GM19468 (cell line): ENCODE results near the gene CLK3.
"Not testable (repeated sequence)": the region's sequence is repeated elsewhere in the genome, so short reads cannot be mapped to it uniquely, and the experiment has no call there.

Source experiments
- ATAC-seq: cut with Tn5 transposase; IDR thresholded peaks from one replicate; pipeline ENCODE4 v1.9.1; 2021; ENCODE audit warnings: mild to moderate bottlenecking, moderate library complexity, moderate number of reproducible peaks; ENCODE audit not compliant: unreplicated experiment; ENCODE audit errors: extremely low read depth

Gene CLK3

DNA sequence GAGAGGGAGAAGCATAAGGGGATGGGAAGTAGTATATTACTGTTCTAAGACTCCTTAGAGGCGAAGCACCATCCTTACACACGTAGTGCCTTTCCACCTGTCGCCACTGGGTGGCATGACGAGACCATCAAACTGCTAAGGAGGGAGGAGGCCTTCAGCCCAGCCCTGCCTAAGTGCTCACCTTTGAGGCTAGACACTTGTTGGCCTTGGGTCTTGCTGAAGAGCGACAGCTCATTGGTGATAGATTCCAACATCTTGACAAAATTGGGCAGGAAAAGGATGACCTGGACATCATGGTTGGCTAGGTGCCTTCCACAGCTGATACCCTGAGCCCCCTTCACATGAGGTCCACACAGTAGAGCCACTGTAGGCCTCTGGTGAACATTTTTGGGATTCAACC is 19.6 kb downstream of the CLK3 start:
- no peak for ATAC-seq

DNA sequence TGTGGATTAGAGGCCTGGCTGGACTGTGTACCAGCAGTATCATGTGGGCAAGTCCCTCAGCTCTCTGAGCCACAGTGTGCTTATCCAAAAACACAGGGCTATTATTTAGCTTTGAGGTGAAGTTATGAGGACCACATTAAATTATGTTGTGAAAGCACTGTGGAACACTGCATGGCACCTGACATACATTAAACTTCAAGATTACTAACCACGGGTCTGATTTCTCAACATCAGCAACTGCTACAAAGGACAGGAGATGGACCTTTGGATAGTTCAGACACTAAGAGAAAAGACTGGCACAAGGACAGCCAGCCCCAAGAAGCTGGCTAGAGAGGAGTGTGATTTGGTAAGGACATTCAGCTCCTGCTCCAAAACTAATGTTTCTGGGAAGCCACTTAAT is 21.3 kb downstream of the CLK3 start:
- no peak for ATAC-seq

DNA sequence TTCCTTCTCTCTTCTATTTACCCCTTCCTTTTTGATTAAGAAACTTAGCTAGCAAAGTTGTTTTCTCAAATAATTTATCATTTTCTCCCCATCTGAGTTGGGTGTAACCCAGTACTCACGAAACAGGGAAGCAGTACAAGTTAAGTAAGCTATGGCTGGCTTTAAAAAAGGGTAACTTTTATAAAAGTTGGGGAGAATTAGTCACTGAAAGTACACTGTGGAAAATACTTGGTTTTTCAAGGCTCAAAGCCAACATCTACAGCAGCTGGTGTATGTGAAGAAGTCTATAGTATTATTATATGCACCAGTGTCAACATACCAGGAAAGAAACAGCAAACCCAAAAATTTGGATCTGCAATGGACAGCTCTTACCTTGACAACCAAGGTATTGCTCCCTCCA is 25.5 kb downstream of the CLK3 start:
- no peak for ATAC-seq

DNA sequence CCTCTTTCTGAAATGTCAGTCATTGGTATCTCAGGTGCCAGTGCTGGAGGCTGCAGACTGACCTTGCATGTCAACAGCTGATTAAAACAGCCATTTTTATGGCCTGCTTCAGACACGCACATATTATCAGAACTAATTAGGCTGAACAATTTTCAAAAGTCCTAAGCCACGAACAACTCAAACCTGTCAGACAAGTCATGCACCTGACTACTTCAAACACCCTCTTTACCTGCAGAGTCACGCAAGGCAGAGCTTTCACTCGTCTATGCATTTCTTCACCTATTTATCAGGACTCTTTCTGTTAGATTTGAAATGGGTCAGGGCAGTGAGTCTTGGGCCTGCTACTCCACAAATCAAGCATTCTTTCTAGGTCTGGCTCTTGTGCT is 26.7 kb downstream of the CLK3 start:
- no peak for ATAC-seq

- ATAC-seq, result no peak
Observed at GRCh38 chr15:74642734-74643664, 27.4 kb downstream of the CLK3 start.

GRCh38 chr15:74643665-74644204 is 28.1 kb downstream of the CLK3 start:
- no peak for ATAC-seq

DNA sequence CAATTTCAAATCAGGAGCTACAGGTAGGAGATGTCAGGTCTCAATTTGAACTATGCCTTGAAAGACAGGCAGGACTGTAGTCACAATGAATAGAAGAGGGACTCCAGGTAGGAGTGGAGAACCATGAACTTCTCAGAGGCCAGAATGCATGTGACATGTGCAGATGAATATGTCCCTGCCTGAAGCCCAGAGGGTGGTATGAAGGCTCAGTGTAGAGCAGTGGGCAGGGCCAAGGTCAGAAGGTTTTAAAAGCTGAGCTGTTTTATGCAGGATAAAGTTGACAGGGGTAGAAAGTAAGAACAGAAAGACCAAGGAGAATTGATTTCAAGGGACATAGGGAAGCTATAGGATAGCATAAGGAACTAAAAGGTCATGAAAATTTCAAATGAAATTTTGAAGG is 30.8 kb downstream of the CLK3 start:
- ATAC-seq, result no peak

DNA sequence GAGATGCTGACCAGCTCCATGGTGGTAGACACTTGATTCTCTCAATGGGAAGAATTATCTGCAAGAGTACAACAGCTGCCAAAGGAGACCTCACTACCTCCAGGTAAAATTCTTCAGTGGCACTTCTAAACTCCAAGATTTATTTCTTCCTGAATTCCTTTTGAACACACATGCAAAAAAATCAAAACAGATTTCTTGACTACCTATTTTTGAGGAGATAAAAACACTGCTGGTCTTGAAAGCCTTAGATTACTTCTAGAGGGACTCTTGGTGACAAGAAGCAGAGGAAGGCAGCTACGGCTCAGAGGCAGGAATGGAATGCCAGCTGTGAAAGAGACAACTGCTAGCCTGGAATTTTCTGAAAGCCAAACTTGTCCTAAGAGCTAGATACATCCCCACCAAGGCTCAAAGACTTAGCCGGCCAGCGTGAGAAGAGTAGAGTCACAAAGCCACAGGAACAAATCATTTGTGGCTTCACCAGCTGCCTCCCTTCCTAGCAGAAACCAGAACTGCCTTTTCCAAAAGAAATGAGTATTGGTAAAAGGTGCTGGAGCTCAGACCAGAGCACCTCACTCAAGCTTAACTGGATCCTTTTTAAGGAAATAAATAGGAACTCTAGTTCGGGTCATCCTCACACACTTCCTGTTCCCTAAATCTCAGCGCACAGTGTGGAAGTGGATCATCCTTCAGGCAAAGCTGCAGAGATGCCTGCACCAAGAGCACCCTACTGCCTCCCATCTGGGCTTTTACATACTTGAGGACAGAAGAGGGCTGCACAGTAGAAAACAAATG is 32.6 kb downstream of the CLK3 start:
- no peak for ATAC-seq

GRCh38 chr15:74651242-74651741 is 35.7 kb downstream of the CLK3 start:
- ATAC-seq, result no peak

DNA sequence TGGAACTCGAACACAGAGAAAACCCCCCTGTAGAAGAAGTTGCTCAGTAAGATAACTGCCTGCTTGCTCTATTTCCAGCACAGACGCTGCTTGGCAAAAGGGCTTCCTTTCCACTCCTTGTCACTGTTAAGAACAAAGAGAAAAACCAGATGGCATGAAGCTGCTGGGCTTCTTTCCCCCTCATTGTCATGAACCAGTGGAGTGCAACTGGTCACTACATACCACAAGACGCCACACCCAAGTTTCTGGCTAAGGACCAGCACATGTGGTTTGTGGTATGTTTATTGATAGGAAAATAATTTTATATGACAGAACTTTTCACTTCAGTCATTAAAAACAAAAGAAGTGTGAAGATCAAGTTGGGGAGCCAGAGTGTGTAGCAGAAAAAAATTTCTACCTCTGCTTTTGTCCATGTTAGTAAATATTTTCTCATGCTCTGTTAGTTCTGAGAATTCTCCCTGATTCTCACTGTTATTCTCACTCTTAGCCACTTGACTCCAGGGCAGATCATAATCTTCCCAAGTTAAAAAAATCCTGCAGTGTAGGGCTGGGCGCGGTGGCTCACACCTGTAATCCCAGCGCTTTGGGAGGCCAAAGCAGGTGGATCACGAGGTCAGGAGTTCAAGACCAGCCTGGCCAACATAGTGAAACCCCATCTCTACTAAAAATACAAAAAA is 37.9 kb downstream of the CLK3 start:
- no peak for ATAC-seq

GRCh38 chr15:74655424-74655823 is 39.8 kb downstream of the CLK3 start:
- ATAC-seq, result peak; percentile 37

- no peak for ATAC-seq
Observed at GRCh38 chr15:74656935-74657535, 41.4 kb downstream of the CLK3 start.

GRCh38 chr15:74657846-74658245 is 42.2 kb downstream of the CLK3 start:
- ATAC-seq, result no peak

GRCh38 chr15:74661280-74661679 is 45.6 kb downstream of the CLK3 start:
- ATAC-seq, result not testable (repeated sequence)

DNA sequence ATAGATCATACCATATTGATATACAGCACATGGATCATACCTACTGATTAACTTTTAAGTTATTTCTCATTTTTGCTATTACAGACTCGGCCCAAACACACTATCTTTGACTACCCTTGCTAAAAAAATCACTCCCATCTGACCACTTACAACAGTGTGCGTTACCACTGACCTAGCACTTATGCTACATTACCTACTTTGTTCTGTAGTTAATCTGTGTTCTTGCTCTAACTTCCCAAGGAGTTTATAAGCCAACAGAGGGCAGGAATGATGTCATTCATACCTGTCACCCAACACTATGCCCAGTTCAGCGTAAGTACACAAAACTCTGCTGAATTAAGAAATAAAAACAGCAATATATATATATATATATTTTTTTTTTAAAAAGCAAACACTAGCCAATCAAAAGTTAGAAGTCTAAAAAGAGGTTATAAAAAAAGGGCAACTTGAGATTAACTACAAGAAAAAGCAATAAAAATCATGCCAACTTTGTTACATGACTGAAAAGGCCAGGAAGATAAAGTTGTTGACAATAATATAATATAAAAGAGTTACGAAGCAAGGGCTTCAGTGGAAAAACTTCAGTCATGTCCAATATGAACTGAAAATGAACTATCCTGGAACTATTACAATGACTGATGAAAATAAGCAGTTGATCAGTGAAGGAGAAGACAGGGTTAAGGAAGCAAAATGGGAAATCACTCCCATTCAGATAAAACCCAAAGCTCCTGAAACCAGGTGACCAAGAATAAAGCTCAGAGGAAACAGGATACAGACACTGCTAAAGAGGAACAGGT is 46.6 kb downstream of the CLK3 start:
- no peak for ATAC-seq

DNA sequence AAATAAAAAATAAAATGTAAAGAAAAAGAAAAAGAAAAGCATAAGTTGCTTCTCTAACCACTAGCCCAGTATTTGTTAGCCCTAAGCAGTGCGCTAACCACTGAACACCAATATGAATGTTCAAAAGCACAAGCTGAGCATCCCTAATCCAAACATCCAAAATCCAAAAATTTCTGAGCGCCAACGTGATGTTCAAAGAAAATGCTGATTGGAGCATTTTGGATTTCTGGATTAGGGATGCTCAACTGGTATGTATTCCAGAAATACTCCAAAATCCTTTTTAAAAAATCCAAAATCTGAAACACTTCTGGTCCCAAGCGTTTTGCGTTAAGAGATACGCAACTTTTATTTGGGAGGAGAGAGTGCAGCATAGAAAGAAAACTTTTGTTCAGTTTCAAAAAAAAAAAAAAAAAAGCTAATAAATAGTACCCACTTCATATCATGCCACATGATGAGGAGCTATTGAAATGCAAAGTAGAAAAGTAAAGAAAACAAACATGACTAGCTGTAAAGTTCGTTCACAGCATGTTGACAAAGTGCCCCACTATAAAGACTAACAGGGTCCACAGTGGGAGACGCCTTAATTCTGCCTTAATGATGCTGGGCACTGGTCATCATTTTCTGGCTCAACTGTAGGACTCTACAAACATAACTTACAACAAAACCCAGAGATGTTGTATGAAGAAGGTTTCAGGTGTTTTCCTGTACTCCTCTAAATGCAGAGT is 47.8 kb downstream of the CLK3 start:
- ATAC-seq, result no peak

DNA sequence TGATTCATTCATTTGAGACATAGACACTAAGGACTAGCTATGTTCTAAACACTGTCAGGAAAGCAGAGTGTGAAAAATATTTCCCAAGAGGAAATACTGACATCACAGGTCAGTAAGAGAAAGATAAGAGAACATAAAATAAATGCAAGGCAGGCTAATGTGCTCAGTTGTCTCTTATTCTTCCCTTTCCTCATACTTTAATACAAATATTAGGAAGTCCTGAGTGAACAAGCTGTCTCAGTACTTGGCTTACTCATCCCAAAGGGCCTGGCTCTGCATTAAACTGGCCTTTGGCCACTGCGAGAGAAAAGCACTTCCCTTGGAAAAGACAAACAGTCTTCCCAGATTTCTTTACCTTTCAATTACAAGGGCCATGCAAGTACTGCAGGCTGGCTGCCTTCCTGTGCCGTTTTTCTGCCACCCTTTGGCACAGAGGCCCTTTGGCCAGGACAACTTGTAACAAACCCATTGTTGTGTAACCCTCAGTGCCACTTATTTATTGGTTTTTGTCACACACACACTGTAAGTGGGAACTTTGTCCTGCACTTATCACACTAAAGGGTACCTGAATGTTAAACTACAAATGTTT is 48.5 kb downstream of the CLK3 start:
- no peak for ATAC-seq

- no peak for ATAC-seq
Observed at GRCh38 chr15:74664670-74665069, 49.0 kb downstream of the CLK3 start.
